ENCODE results near the gene HOXA13. TPM values are rescaled to one million over a fixed set of nuclear protein-coding genes. Genes with fewer than 3 reads are reported as not detected.

The HOXA13 gene
- total RNA-seq, 4 donors from 2014 or later = 0.82 to 2.4 (median 1.7) TPM

DNA sequence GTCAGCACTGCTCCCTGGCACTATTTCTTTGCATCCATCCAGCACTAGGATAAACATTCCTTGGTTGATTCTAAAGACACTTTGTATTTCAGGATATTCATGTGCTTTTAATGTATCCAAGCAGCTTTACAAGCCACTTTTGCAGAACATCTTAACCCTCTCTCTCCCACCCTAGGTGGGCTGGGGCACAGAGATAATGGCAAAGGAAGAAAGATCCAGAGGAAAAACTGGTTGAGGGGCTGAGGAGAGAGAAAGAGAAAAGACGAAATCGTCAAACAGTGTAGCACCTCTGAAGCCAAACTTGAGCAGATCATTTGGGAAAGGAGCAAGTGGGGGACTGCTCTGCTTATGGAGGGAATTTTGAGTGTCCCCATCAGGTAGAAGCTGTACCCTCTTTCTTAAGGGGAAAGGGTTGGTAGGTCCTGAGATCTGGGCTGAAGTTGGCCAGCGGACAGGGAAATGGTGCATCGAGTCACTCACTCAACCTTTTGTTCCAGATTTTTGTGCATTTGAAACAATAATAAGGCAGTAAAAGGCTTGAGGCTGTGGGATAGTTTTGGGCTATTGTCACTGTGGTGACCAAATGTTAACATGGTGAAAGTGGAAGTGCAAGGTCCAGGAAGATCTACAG lies 4.2 kb upstream of the HOXA13 start:
- DNase-seq = no peak
- intact Hi-C loops (cut with DNase I; ENCODE audit: low total_unique reads) = no loop called here

GRCh38 chr7:27203365-27203953 lies 3.6 kb upstream of the HOXA13 start:
- TF ChIP-seq, protein P1, sequence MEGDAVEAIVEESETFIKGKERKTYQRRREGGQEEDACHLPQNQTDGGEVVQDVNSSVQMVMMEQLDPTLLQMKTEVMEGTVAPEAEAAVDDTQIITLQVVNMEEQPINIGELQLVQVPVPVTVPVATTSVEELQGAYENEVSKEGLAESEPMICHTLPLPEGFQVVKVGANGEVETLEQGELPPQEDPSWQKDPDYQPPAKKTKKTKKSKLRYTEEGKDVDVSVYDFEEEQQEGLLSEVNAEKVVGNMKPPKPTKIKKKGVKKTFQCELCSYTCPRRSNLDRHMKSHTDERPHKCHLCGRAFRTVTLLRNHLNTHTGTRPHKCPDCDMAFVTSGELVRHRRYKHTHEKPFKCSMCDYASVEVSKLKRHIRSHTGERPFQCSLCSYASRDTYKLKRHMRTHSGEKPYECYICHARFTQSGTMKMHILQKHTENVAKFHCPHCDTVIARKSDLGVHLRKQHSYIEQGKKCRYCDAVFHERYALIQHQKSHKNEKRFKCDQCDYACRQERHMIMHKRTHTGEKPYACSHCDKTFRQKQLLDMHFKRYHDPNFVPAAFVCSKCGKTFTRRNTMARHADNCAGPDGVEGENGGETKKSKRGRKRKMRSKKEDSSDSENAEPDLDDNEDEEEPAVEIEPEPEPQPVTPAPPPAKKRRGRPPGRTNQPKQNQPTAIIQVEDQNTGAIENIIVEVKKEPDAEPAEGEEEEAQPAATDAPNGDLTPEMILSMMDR (IDR thresholded peaks at IDR 0.05 in 4 of 5, conservative IDR thresholded peaks at IDR 0.05 in 1 of 5) = no peak
- no peak for TF ChIP-seq POLR2A (IDR thresholded peaks at IDR 0.05)
- Histone ChIP-seq H3K36me3 (no peaks in the 10 kb centered on the region), H3K27ac (no peak overlapping the region), H3K4me1 (peaks cover 13 to 16% of the 10 kb centered on the region in 2 donors), H3K4me3 (no peak overlapping the region), H3K27me3 (peaks cover 49 to 68% (median 57%) of the 10 kb centered on the region in 3 donors), H3K9me3 (no peaks in the 10 kb centered on the region)
- in situ Hi-C loops (cut with MboI; ENCODE audit: low sequenced_read_pairs in 4 of 4) = loop anchor here (10.0 to 25.0 kb wide), 6 partner anchors 359 to 811 kb away; no protein-coding TSS in a partner anchor
- intact Hi-C loops (cut with DNase I; ENCODE audit: low total_unique reads) = no loop called here
- DNase-seq (no peak), ATAC-seq (no peak)

More for the DNA sequence above, 4.2 kb upstream of the HOXA13 start:
- Histone ChIP-seq H3K27me3 (peaks cover 42 to 67% (median 57%) of the 10 kb centered on the region in 3 donors), H3K27ac (no peak overlapping the region), H3K36me3 (no peaks in the 10 kb centered on the region), H3K9me3 (no peaks in the 10 kb centered on the region), H3K4me1 (peaks cover 8 to 11% of the 10 kb centered on the region in 2 donors), H3K4me3 (no peak overlapping the region)
- no peak for TF ChIP-seq POLR2A (IDR thresholded peaks at IDR 0.05)
- TF ChIP-seq, protein P1 (IDR thresholded peaks at IDR 0.05 in 4 of 5, conservative IDR thresholded peaks at IDR 0.05 in 1 of 5) = no peak
- in situ Hi-C loops (cut with MboI; ENCODE audit: low sequenced_read_pairs in 4 of 4) = loop anchor here (10.0 to 25.0 kb wide), 6 partner anchors 358 to 811 kb away; no protein-coding TSS in a partner anchor
- ATAC-seq = no peak

GRCh38 chr7:27202862-27203134 lies 2.9 kb upstream of the HOXA13 start:
- no peaks in the 10 kb centered on the region for H3K9me3 ChIP-seq
- ATAC-seq (no peak), DNase-seq (no peak)
- TF ChIP-seq POLR2A (IDR thresholded peaks at IDR 0.05) = no peak
- TF ChIP-seq, protein P1 (IDR thresholded peaks at IDR 0.05 in 4 of 5, conservative IDR thresholded peaks at IDR 0.05 in 1 of 5) = no peak
- intact Hi-C loops (cut with DNase I; ENCODE audit: low total_unique reads) (no loop called here), in situ Hi-C loops (cut with MboI; ENCODE audit: low sequenced_read_pairs in 4 of 4) (loop anchor here (10.0 to 25.0 kb wide), 6 partner anchors 360 to 812 kb away; no protein-coding TSS in a partner anchor)
- no peak overlapping the region for H3K27ac ChIP-seq
- H3K27me3 ChIP-seq = peaks cover 52 to 68% (median 63%) of the 10 kb centered on the region in 3 donors
- no peaks in the 10 kb centered on the region for H3K36me3 ChIP-seq
- no peak overlapping the region for H3K4me3 ChIP-seq
- H3K4me1 ChIP-seq = peaks cover 16 to 18% of the 10 kb centered on the region in 2 donors

GRCh38 chr7:27202018-27202861 lies 2.3 kb upstream of the HOXA13 start:
- in situ Hi-C loops (cut with MboI; ENCODE audit: low sequenced_read_pairs in 4 of 4) (loop anchor here (10.0 to 25.0 kb wide), 6 partner anchors 360 to 813 kb away; no protein-coding TSS in a partner anchor), intact Hi-C loops (cut with DNase I; ENCODE audit: low total_unique reads) (no loop called here)
- no peaks in the 10 kb centered on the region for H3K9me3 ChIP-seq
- H3K27ac ChIP-seq = no peak overlapping the region
- H3K27me3 ChIP-seq = peaks cover 52 to 74% (median 67%) of the 10 kb centered on the region in 3 donors
- H3K4me3 ChIP-seq = no peak overlapping the region
- no peaks in the 10 kb centered on the region for H3K36me3 ChIP-seq
- TF ChIP-seq POLR2A (IDR thresholded peaks at IDR 0.05) = no peak
- TF ChIP-seq, protein P1 (IDR thresholded peaks at IDR 0.05 in 4 of 5, conservative IDR thresholded peaks at IDR 0.05 in 1 of 5) = no peak
- H3K4me1 ChIP-seq = peaks cover 16 to 24% of the 10 kb centered on the region in 2 donors
- DNase-seq (no peak), ATAC-seq (no peak)
